CD4-positive, alpha-beta memory T cell (primary cell): Measurements from ENCODE around the gene TBC1D2. TPM values are rescaled to one million over a fixed set of nuclear protein-coding genes. Genes with fewer than 3 reads are reported as not detected.

Source experiments
- CTCF ChIA-PET: fragments of 350-600 bp; sonication (Branson Sonifier 250); formaldehyde crosslinking; loops from one replicate; lab custom pipeline; 2021; ENCODE audit warnings: inconsistent platforms; ENCODE audit not compliant: partially characterized antibody; lab: Charles Lee
- POLR2A ChIA-PET: fragments of 350-600 bp; sonication (Branson Sonifier 250); formaldehyde crosslinking; loops from one replicate; lab custom pipeline; 2021; ENCODE audit not compliant: partially characterized antibody; lab: Charles Lee
- DNase-seq, 5 donors: peaks; one replicate each; pipeline versions ENCODE4 v3.0.0 to v3.0.0-alpha.2; 2020 to 2022; ENCODE audit warnings: mixed read lengths in 1 of 5
- H3K27ac ChIP-seq: one replicate; pipeline ENCODE4 v1.7.0; 2013; ENCODE audit warnings: low read depth, low read length
- H3K27me3 ChIP-seq: 2 replicates; pipeline ENCODE4 v1.7.0; 2013; ENCODE audit warnings: mild to moderate bottlenecking, low read length, moderate library complexity; ENCODE audit not compliant: insufficient read depth
- H3K36me3 ChIP-seq: 2 replicates; pipeline ENCODE4 v1.7.0; 2013; ENCODE audit warnings: mild to moderate bottlenecking, low read length, moderate library complexity; ENCODE audit not compliant: insufficient read depth
- H3K4me1 ChIP-seq: 2 replicates; pipeline ENCODE4 v1.7.0; 2013; ENCODE audit warnings: mild to moderate bottlenecking, low read length, moderate library complexity; ENCODE audit not compliant: insufficient read depth
- H3K4me3 ChIP-seq, 2 donors: one replicate each; pipeline ENCODE4 v1.7.0; 2013; ENCODE audit warnings: low read length in 2 of 2, mild to moderate bottlenecking in 1 of 2
- H3K9me3 ChIP-seq, 2 donors: one replicate each; pipeline ENCODE4 v1.7.0; 2013; ENCODE audit warnings: low read length in 2 of 2, control low read depth in 1 of 2; ENCODE audit not compliant: control insufficient read depth in 1 of 2
- H3K27ac Mint-ChIP-seq, 7 donors: one replicate each; pipeline ENCODE4 v1.8.0; 2020 to 2021; ENCODE audit warnings: mixed read lengths in 7 of 7, mild to moderate bottlenecking in 6 of 7, inconsistent platforms in 3 of 7, moderate library complexity in 3 of 7
- H3K27me3 Mint-ChIP-seq, 2 donors: one replicate each; pipeline ENCODE4 v1.8.0; 2020 to 2021; ENCODE audit warnings: mixed read lengths in 2 of 2
- H3K36me3 Mint-ChIP-seq, 2 donors: one replicate each; pipeline ENCODE4 v1.8.0; 2020 to 2021; ENCODE audit warnings: mixed read lengths in 2 of 2, inconsistent platforms in 1 of 2, mild to moderate bottlenecking in 1 of 2
- H3K4me1 Mint-ChIP-seq, 4 donors: one replicate each; pipeline ENCODE4 v1.8.0; 2020 to 2021; ENCODE audit warnings: mixed read lengths in 4 of 4, mild to moderate bottlenecking in 1 of 4
- H3K4me3 Mint-ChIP-seq, 8 donors: one replicate each; pipeline ENCODE4 v1.8.0; 2020 to 2021; ENCODE audit warnings: mixed read lengths in 8 of 8, mild to moderate bottlenecking in 7 of 8, moderate library complexity in 6 of 8, inconsistent platforms in 3 of 8
- H3K9me3 Mint-ChIP-seq, 8 donors: one replicate each; pipeline ENCODE4 v1.8.0; 2020 to 2021; ENCODE audit warnings: mixed read lengths in 8 of 8, mild to moderate bottlenecking in 5 of 8, inconsistent platforms in 3 of 8, moderate library complexity in 1 of 8
- intact Hi-C: fragments of 100-400 bp; cut with micrococcal nuclease; formaldehyde crosslinking; loops from one replicate; pipeline ENCODE4 v1.15.1; 2023
- polyA plus RNA-seq, 2 donors: library from polyadenylated mRNA; unstranded; fragments of 300-500 nt; fragmentation: Illumina TruSeq; gene quantifications; one replicate each; pipeline ENCODE4 v1.2.3, GENCODE V29; 2021
- total RNA-seq, 2 experiments: library from RNA; stranded (reverse); gene quantifications; one replicate each; pipeline ENCODE4 v1.2.3, GENCODE V29; 2021

TBC1D2 gene
- total and polyA plus RNA-seq, 4 experiments from 2014 or later, result 2.1 to 11.4 (median 11.1) TPM

DNA sequence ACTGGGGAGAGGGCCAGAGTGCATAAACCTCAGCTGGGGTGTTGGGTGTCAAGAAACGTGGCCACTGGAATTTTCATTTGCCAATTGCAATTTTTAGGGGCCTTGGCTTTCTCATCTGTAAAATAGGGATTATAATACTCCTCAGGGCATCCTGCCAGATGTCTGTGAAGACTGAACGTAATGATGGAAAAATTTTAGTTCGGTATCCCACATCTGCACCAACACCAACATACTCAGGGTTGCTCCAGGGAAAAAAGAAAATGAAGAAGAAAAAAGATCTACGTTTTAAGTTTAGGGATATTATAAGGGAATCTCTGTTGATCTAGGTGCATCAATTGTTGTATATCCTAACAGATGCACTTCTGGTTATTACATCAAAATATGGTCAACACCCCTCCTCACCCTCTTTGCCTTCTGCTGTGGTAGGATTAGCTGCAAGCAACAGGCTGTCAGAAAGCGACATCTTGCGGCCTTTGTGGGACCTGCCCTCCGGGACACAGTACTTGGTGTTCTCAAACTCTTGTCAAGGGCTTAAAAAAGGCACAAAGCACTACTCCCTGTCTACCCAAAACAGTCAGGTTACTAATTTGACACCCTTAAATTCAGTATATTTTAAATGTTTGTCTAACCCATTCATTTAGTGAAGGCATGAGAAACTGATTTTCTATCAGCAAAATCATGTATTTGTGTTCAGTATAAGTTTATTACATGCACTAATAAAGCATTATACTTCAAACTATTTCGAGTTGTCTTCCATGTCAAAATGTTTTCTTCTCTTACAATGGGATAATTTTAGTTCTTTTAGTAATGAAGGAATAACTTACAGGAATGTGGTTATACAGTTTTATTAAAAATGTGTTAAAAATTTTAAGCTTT, 8.3 kb upstream of the TBC1D2 start:
- Mint-ChIP-seq H3K36me3 (no peaks in the 10 kb centered on the region), H3K4me3 (no peak overlapping the region), H3K4me1 (peaks cover 0 to 5% (median 3%) of the 10 kb centered on the region in 4 donors), H3K27me3 (peaks cover 0 to 6% of the 10 kb centered on the region in 2 donors), H3K27ac (peak overlapping the region in 2 of 7 donors; percentile 31 to 63), H3K9me3 (no peaks in the 10 kb centered on the region)
- ChIA-PET CTCF (interaction anchor here (0.8 to 4.8 kb wide), 22 partner anchors 21 to 552 kb away, joined by 3 to 48 read pairs (median 4); partner anchors contain the start of gene CORO2A), POLR2A (interaction anchor here (0.7 to 1.7 kb wide), 6 partner anchors 8 to 342 kb away, joined by 3 to 5 read pairs (median 3); partner anchors contain the start of genes TBC1D2 and TRMO)
- Histone ChIP-seq H3K27ac (no peak overlapping the region), H3K4me1 (no peaks in the 10 kb centered on the region), H3K9me3 (no peaks in the 10 kb centered on the region), H3K4me3 (no peak overlapping the region), H3K27me3 (no peaks in the 10 kb centered on the region), H3K36me3 (no peaks in the 10 kb centered on the region)
- DNase-seq, result peak; percentile 78 to 84 (median 80)
- intact Hi-C loops, result loop anchor here (1.0 kb wide), 7 partner anchors 58 to 553 kb away; no protein-coding TSS in a partner anchor

DNA sequence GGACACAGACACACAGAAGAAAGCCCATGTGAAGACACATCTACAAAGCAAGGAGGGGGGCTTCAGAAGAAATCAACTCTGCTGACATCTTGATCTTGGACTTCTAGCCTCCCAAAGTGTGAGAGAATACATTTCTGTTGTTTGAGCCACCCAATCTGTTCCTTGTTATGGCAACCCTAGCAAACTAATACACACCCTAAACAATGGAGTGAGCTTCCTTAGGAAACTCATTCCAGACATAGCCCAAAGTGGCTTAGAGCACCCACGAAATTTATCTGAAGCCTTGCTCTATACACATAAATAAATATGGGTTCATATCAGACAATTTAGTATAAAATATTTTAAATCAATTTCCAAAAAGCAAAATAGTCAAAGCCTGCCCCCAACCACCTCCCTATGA, 7.6 kb upstream of the TBC1D2 start:
- Histone ChIP-seq H3K27me3 (no peaks in the 10 kb centered on the region), H3K36me3 (no peaks in the 10 kb centered on the region), H3K27ac (no peak overlapping the region), H3K4me3 (no peak overlapping the region), H3K4me1 (no peaks in the 10 kb centered on the region), H3K9me3 (no peaks in the 10 kb centered on the region)
- POLR2A ChIA-PET, result interaction anchor here (1.0 to 1.7 kb wide), 3 partner anchors 8 to 189 kb away, joined by 3 to 5 read pairs (median 5); partner anchors contain the start of gene TBC1D2
- Mint-ChIP-seq H3K9me3 (no peaks in the 10 kb centered on the region), H3K36me3 (no peaks in the 10 kb centered on the region), H3K4me1 (peaks cover 0 to 5% (median 3%) of the 10 kb centered on the region in 4 donors), H3K27ac (no peak overlapping the region), H3K4me3 (no peak overlapping the region), H3K27me3 (peaks cover 0 to 6% of the 10 kb centered on the region in 2 donors)
- intact Hi-C loops, result loop anchor here (1.0 kb wide), 7 partner anchors 58 to 553 kb away; no protein-coding TSS in a partner anchor
- CTCF ChIA-PET, result interaction anchor here (0.8 to 4.8 kb wide), 17 partner anchors 20 to 551 kb away, joined by 3 to 48 read pairs (median 4); partner anchors contain the start of gene CORO2A
- no peak for DNase-seq

DNA sequence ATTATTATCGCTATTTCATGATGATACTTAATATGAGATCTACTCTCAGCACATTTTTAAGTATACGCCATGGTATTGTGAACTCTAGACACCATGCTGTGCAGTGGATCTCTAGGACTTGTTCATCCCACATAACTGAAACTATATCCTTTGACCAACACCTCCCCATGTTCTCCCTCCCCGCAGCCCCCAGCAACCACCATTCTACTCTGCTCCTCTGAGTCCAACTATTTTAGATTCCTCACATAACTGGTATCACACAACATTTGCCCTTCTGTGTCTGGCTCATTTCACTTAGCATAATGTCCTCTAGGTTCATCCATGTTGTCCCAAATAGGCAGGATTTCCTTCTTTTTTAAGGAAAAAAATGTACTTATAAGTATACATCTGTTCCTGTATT, 6.6 kb upstream of the TBC1D2 start:
- ChIA-PET POLR2A (no interaction called here), CTCF (interaction anchor here (1.0 to 4.8 kb wide), 6 partner anchors 56 to 338 kb away, joined by 3 to 48 read pairs (median 6); partner anchors contain the start of gene CORO2A)
- Mint-ChIP-seq H3K27me3 (peaks cover 0 to 4% of the 10 kb centered on the region in 2 donors), H3K27ac (no peak overlapping the region), H3K4me3 (no peak overlapping the region), H3K36me3 (no peaks in the 10 kb centered on the region), H3K9me3 (no peaks in the 10 kb centered on the region), H3K4me1 (peaks cover 0 to 5% (median 3%) of the 10 kb centered on the region in 4 donors)
- no peak for DNase-seq
- intact Hi-C loops, result no loop called here
- no peak overlapping the region for H3K27ac ChIP-seq
- peaks cover 3% of the 10 kb centered on the region for H3K4me1 ChIP-seq
- no peak overlapping the region for H3K4me3 ChIP-seq
- no peaks in the 10 kb centered on the region for H3K27me3 ChIP-seq
- no peaks in the 10 kb centered on the region for H3K36me3 ChIP-seq
- H3K9me3 ChIP-seq, result no peaks in the 10 kb centered on the region

GRCh38 chr9:98260635-98261034, 5.2 kb upstream of the TBC1D2 start:
- no peak for DNase-seq
- ChIA-PET CTCF (interaction anchor here (0.6 kb wide), 1 partner anchor 25 kb away, joined by 3 read pairs; no protein-coding TSS in a partner anchor), POLR2A (no interaction called here)
- peaks cover 0 to 9% of the 10 kb centered on the region in 2 donors for H3K36me3 Mint-ChIP-seq
- H3K27me3 Mint-ChIP-seq, result peaks cover 0 to 2% of the 10 kb centered on the region in 2 donors
- Histone ChIP-seq H3K9me3 (no peaks in the 10 kb centered on the region), H3K36me3 (no peaks in the 10 kb centered on the region), H3K27me3 (no peaks in the 10 kb centered on the region), H3K4me1 (peaks cover 8% of the 10 kb centered on the region), H3K27ac (no peak overlapping the region), H3K4me3 (no peak overlapping the region)
- no peak overlapping the region for H3K4me3 Mint-ChIP-seq
- H3K9me3 Mint-ChIP-seq, result no peaks in the 10 kb centered on the region
- intact Hi-C loops, result no loop called here
- H3K27ac Mint-ChIP-seq, result no peak overlapping the region
- peaks cover 2 to 17% (median 7%) of the 10 kb centered on the region in 4 donors for H3K4me1 Mint-ChIP-seq

DNA sequence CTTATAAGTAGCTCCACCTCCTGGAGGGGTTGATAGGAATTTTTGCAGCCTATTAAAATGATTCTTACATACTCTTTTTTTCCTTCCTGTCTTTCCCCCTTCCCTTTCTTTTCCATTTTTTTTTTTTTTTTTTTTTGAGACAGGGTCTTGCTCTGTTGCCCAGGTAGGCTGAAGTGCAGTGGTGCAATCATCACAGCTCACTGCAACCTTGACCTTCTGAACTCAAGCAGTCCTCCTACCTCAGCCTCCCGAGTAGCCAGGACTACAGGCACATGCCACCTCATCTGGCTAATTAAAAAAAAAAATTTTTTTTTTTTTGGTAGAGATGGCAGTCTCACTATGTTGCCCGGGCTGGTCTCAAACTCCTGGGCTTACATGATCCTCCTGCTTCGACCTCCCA, 4.3 kb upstream of the TBC1D2 start:
- peaks cover 0 to 2% of the 10 kb centered on the region in 2 donors for H3K27me3 Mint-ChIP-seq
- Histone ChIP-seq H3K9me3 (no peaks in the 10 kb centered on the region), H3K27ac (no peak overlapping the region), H3K27me3 (no peaks in the 10 kb centered on the region), H3K4me3 (no peak overlapping the region), H3K36me3 (no peaks in the 10 kb centered on the region), H3K4me1 (peaks cover 11% of the 10 kb centered on the region)
- CTCF ChIA-PET, result interaction anchor here (1.0 to 1.5 kb wide), 6 partner anchors 54 to 338 kb away, joined by 3 to 5 read pairs (median 3); partner anchors contain the start of gene TRMO
- no peak for DNase-seq
- POLR2A ChIA-PET, result interaction anchor here (0.6 to 0.7 kb wide), 2 partner anchors 48 to 154 kb away, joined by 3 to 5 read pairs; no protein-coding TSS in a partner anchor
- peaks cover 0 to 15% of the 10 kb centered on the region in 2 donors for H3K36me3 Mint-ChIP-seq
- H3K9me3 Mint-ChIP-seq, result no peaks in the 10 kb centered on the region
- no peak overlapping the region for H3K27ac Mint-ChIP-seq
- H3K4me1 Mint-ChIP-seq, result peaks cover 5 to 24% (median 10%) of the 10 kb centered on the region in 4 donors
- H3K4me3 Mint-ChIP-seq, result no peak overlapping the region
- intact Hi-C loops, result loop anchor here (5.0 to 10.0 kb wide), 2 partner anchors 357 to 565 kb away; partner anchors contain the start of gene XPA

DNA sequence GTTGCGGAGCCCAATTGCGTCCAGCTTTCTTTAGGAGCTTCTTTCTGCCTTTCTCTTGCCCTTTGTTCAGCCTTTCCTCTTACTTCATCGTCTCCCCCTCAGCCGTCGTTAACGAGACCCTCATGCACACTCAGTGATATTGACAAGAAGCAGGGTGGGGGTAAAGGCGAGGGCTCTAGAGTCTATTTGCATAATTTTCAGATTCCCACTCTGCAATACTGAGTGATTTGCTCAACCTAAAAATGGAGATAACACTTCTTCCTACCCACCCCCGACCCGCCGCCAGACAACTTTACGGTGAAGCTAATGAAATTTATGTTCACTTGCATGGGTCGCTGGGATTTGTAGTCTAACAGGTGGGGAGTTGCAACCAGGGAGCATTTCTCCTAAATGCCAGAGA, 1.3 kb upstream of the TBC1D2 start:
- Histone ChIP-seq H3K4me1 (peaks cover 35% of the 10 kb centered on the region), H3K27ac (peak overlapping the region; percentile 82), H3K9me3 (no peaks in the 10 kb centered on the region), H3K27me3 (no peaks in the 10 kb centered on the region), H3K4me3 (peak overlapping the region; percentile 90 to 91), H3K36me3 (no peaks in the 10 kb centered on the region)
- ChIA-PET CTCF (interaction anchor here (0.6 to 4.0 kb wide), 27 partner anchors 11 to 560 kb away, joined by 3 to 22 read pairs (median 4); partner anchors contain the start of genes ANP32B, CORO2A, NANS and TRIM14), POLR2A (interaction anchor here (0.6 to 4.1 kb wide), 45 partner anchors 11 to 1690 kb away, joined by 3 to 112 read pairs (median 7); partner anchors contain the start of genes ANP32B, CORO2A, NANS and NCBP1)
- peaks cover 0 to 23% of the 10 kb centered on the region in 2 donors for H3K36me3 Mint-ChIP-seq
- peak overlapping the region; percentile 93 to 99 (median 97) for H3K4me3 Mint-ChIP-seq
- no peaks in the 10 kb centered on the region for H3K9me3 Mint-ChIP-seq
- intact Hi-C loops, result loop anchor here (1.0 to 10.0 kb wide), 4 partner anchors 334 to 623 kb away; partner anchors contain the start of genes NCBP1, TRMO, TSTD2 and XPA
- H3K4me1 Mint-ChIP-seq, result peaks cover 22 to 49% (median 36%) of the 10 kb centered on the region in 4 donors
- H3K27me3 Mint-ChIP-seq, result no peaks in the 10 kb centered on the region
- H3K27ac Mint-ChIP-seq, result peak overlapping the region; percentile 87 to 97 (median 95)
- DNase-seq, result peak; percentile 41 to 61 (median 48)
